ENCODE measurements around the gene ATP13A2. TPM values are rescaled to one million over a fixed set of nuclear protein-coding genes. Genes with fewer than 3 reads are reported as not detected.
"Not testable (repeated sequence)": the region's sequence is repeated elsewhere in the genome, so short reads cannot be mapped to it uniquely, and the experiment has no call there.

The ATP13A2 gene
- total and polyA plus RNA-seq, 2 experiments from 2014 or later = 29.6 to 32.4 TPM

DNA sequence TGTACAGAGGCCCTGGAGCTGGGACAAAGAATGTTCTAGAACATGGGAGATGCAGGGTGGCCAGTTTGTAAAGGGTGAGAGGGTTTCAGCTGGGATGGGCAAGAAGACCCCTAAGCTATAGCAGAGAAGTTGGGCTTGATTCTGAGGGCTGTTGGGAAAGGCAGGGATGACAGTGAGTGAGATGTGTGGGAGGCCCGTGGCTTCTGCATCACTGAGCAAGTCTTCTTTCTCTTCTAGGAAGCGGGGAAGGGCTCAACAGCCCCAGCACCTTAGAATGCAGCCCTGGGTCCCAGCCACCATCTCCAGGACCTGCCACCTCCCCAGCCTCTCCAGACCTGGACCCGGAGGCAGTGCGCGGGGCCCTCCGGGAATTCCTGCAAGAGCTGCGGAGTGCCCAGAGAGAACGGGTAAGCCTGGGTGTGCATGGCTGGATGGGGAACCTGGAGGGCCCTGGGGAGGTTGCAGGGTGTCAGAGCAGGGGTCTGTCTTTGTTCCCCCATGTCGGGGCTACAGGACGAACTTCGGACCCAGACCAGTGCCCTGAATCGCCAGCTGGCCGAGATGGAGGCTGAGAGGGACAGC is 46.2 kb downstream of the ATP13A2 start:
- Histone ChIP-seq H3K4me1 (ENCODE audit: insufficient read depth) (no peaks in the 10 kb centered on the region), H3K4me2 (ENCODE audit: unreplicated experiment) (no peak overlapping the region)
- TF ChIP-seq EZH2 (IDR thresholded peaks at IDR 0.05; ENCODE audit: insufficient read depth, poor library complexity, severe bottlenecking) (no peak), EZH2phosphoT487 (IDR thresholded peaks at IDR 0.05; ENCODE audit: insufficient read depth, low read depth) (no peak)

DNA sequence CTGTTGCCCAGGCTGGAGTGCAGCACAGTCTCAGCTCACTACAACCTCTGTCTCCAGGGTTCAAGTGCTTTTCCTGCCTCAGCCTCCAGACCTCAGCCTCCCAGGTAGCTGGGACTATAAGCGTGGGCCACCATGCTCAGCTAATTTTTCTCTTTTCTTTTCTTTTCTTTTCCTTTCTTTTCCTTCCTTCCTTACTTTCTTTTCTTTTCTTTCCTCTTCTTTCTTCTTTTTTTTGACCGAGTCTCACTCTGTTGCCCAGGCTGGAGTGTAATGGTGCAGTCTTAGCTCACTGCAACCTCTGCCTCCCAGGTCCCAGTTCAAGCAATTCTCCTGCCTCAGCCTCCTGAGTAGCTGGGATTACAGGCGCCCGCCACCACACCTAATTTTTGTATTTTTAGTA is 47.6 kb downstream of the ATP13A2 start:
- H3K9ac ChIP-seq; H2AFZ ChIP-seq; H3K27ac ChIP-seq; H3K4me3 ChIP-seq; H3K27me3 ChIP-seq (replicated peaks; ENCODE audit: insufficient read depth); H3F3A ChIP-seq (ENCODE audit: insufficient read depth); H4K20me1 ChIP-seq (ENCODE audit: insufficient read depth); H3K4me1 ChIP-seq (ENCODE audit: insufficient read depth); H3K36me3 ChIP-seq (ENCODE audit: low read depth); H3K9me2 ChIP-seq (ENCODE audit: insufficient read depth); DNase-seq; H3K4me2 ChIP-seq (ENCODE audit: unreplicated experiment); H3K9me3 ChIP-seq (ENCODE audit: low read depth); H3K79me2 ChIP-seq (ENCODE audit: insufficient read depth): not testable (repeated sequence)
- in situ Hi-C loops (cut with MboI) = loop anchor here (5.0 kb wide), 1 partner anchor 78 kb away; no protein-coding TSS in a partner anchor
- 93 to 100% methylated on average over 4 of the region's 4 CpGs for WGBS, 2 experiments (ENCODE audit: low coverage in 1 of 2, low lambda C conversion rate in 2 of 2, missing lambda C conversion rate in 2 of 2)

More for the DNA sequence above, 46.2 kb downstream of the ATP13A2 start:
- Histone ChIP-seq H3K9me2 (ENCODE audit: insufficient read depth) (no peaks in the 10 kb centered on the region), H3F3A (ENCODE audit: insufficient read depth) (no peaks in the 10 kb centered on the region), H3K9me3 (ENCODE audit: low read depth) (no peaks in the 10 kb centered on the region), H3K4me3 (no peak overlapping the region), H4K20me1 (ENCODE audit: insufficient read depth) (no peaks in the 10 kb centered on the region), H3K79me2 (ENCODE audit: insufficient read depth) (no peaks in the 10 kb centered on the region), H3K36me3 (ENCODE audit: low read depth) (no peaks in the 10 kb centered on the region; the same call in 1 of the 2 replicates), H2AFZ (no peak overlapping the region), H3K27me3 (replicated peaks; ENCODE audit: insufficient read depth) (no peaks in the 10 kb centered on the region), H3K27ac (no peak overlapping the region), H3K9ac (no peak overlapping the region)
- in situ Hi-C loops (cut with MboI) = no loop called here
- 97% methylated on average over 13 of the region's 13 CpGs for WGBS, 2 experiments (ENCODE audit: low coverage in 1 of 2, low lambda C conversion rate in 2 of 2, missing lambda C conversion rate in 2 of 2)
- DNase-seq = no peak

DNA sequence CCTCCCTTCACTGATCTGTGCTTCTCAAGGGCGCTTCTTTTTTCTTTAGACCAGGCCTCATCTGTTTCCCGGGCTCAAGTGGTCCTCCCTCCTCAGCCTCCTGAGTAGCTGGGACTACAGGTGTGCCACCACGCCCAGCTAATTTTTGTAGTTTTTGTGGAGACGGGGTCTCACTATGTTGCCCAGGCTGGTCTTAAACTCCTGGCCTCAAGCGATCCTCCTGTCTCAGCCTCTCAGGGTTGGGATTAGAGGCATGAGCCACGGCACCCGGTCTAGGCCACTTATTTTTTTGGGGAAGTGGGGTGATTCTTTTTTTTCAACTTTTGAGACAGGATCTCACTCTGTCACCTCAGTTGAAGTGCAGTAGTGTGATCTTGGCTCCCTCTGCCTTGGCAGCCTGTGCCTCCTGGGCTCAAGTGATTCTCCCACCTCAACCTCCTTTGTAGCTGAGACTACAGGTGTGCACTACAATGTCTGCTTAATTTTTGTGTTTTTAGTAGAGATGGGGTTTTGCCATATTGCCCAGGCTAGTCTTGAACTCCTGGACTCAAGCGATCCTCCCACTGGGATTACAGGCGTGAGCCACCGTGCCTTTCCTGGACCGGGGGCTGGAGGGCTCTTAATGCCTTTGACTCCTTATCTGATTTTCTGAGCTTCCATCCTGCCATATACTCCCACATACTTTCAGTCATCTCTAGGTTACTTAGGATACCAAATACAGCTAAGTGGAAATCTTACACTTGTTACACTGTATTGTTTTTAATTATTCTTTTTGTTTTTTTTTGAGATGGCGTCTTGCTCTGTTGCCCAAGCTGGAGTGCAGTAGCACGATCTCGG is 50.2 kb downstream of the ATP13A2 start:
- no peaks in the 10 kb centered on the region; the same call in 1 of the 2 replicates for H3K36me3 ChIP-seq (ENCODE audit: low read depth)
- H3K9me3 ChIP-seq (ENCODE audit: low read depth) = no peaks in the 10 kb centered on the region
- no peaks in the 10 kb centered on the region for H4K20me1 ChIP-seq (ENCODE audit: insufficient read depth)
- H3K79me2 ChIP-seq (ENCODE audit: insufficient read depth) = no peaks in the 10 kb centered on the region
- no peak overlapping the region for H3K27ac ChIP-seq
- 85 to 87% methylated on average over 14 of the region's 14 CpGs for WGBS, 2 experiments (ENCODE audit: low coverage in 1 of 2, low lambda C conversion rate in 2 of 2, missing lambda C conversion rate in 2 of 2)
- peak overlapping the region; percentile 73 for H3K9ac ChIP-seq
- H3K4me2 ChIP-seq (ENCODE audit: unreplicated experiment) = peak overlapping the region; percentile 77
- no peaks in the 10 kb centered on the region for H3K9me2 ChIP-seq (ENCODE audit: insufficient read depth)
- peaks cover 7% of the 10 kb centered on the region; the same call in 1 of the 2 replicates for H3F3A ChIP-seq (ENCODE audit: insufficient read depth)
- in situ Hi-C loops (cut with MboI) = loop anchor here (5.0 kb wide), 1 partner anchor 81 kb away; no protein-coding TSS in a partner anchor
- TF ChIP-seq EZH2 (IDR thresholded peaks at IDR 0.05; ENCODE audit: insufficient read depth, poor library complexity, severe bottlenecking) = no peak
- no peak for TF ChIP-seq EZH2phosphoT487 (IDR thresholded peaks at IDR 0.05; ENCODE audit: insufficient read depth, low read depth)
- no peak for DNase-seq
- H3K4me1 ChIP-seq (ENCODE audit: insufficient read depth) = no peaks in the 10 kb centered on the region
- peak overlapping the region; percentile 59 for H3K4me3 ChIP-seq
- no peaks in the 10 kb centered on the region for H3K27me3 ChIP-seq (replicated peaks; ENCODE audit: insufficient read depth)
- H2AFZ ChIP-seq = peak overlapping the region; percentile 67

DNA sequence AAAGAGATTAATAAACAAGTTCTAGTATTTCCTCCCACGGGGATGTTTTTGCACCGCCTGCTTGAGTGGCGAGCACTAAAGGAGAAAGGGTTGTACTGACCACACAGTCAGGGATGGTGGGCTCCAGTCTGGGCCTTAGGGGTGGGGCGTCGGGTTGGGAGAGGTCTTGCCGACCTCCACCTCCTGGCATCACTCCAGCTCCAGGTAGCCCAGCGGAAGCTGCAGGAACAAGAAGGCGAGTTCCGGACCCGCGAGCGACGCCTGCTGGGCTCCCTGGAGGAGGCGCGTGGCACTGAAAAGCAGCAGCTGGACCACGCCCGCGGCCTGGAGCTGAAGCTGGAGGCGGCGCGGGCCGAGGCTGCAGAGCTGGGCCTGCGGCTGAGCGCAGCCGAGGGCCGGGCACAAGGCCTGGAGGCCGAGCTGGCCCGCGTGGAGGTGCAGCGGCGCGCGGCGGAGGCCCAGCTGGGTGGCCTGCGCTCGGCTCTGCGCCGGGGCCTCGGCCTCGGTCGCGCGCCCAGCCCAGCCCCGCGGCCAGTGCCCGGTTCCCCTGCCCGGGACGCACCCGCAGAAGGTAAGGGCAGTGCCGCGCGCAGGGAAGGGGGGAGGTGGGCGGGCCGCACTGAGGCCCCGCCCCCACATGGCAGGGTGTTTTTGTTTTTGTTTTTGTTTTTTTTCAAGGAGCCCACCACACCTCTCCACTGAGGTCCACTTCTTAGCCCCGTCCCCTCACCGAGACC is 51.0 kb downstream of the ATP13A2 start:
- DNase-seq = peak; percentile 96
- Histone ChIP-seq H2AFZ (peak overlapping the region; percentile 67), H3K27ac (no peak overlapping the region), H4K20me1 (ENCODE audit: insufficient read depth) (no peaks in the 10 kb centered on the region), H3K4me2 (ENCODE audit: unreplicated experiment) (peak overlapping the region; percentile 77), H3K4me3 (peak overlapping the region; percentile 59), H3F3A (ENCODE audit: insufficient read depth) (peaks cover 7% of the 10 kb centered on the region; the same call in 1 of the 2 replicates), H3K36me3 (ENCODE audit: low read depth) (no peaks in the 10 kb centered on the region; the same call in 1 of the 2 replicates), H3K27me3 (replicated peaks; ENCODE audit: insufficient read depth) (no peaks in the 10 kb centered on the region), H3K9me3 (ENCODE audit: low read depth) (no peaks in the 10 kb centered on the region), H3K79me2 (ENCODE audit: insufficient read depth) (no peaks in the 10 kb centered on the region), H3K9me2 (ENCODE audit: insufficient read depth) (no peaks in the 10 kb centered on the region), H3K9ac (peak overlapping the region; percentile 73), H3K4me1 (ENCODE audit: insufficient read depth) (no peaks in the 10 kb centered on the region)
- in situ Hi-C loops (cut with MboI) = loop anchor here (5.0 kb wide), 1 partner anchor 82 kb away; no protein-coding TSS in a partner anchor
- no peak for TF ChIP-seq EZH2 (IDR thresholded peaks at IDR 0.05; ENCODE audit: insufficient read depth, poor library complexity, severe bottlenecking)
- TF ChIP-seq EZH2phosphoT487 (IDR thresholded peaks at IDR 0.05; ENCODE audit: insufficient read depth, low read depth) = no peak
- 4 to 8% methylated on average over 26 to 55 of the region's 57 CpGs for WGBS, 2 experiments (ENCODE audit: low coverage in 1 of 2, low lambda C conversion rate in 2 of 2, missing lambda C conversion rate in 2 of 2)
